Fibroblast of upper back skin (primary cell): ENCODE measurements around the gene SVEP1.
"Not testable (repeated sequence)": the region's sequence is repeated elsewhere in the genome, so short reads cannot be mapped to it uniquely, and the experiment has no call there.

Experiments
- DNase-seq: peaks from one replicate; pipeline ENCODE4 v3.0.0-alpha.2; 2013

SVEP1 gene

DNA sequence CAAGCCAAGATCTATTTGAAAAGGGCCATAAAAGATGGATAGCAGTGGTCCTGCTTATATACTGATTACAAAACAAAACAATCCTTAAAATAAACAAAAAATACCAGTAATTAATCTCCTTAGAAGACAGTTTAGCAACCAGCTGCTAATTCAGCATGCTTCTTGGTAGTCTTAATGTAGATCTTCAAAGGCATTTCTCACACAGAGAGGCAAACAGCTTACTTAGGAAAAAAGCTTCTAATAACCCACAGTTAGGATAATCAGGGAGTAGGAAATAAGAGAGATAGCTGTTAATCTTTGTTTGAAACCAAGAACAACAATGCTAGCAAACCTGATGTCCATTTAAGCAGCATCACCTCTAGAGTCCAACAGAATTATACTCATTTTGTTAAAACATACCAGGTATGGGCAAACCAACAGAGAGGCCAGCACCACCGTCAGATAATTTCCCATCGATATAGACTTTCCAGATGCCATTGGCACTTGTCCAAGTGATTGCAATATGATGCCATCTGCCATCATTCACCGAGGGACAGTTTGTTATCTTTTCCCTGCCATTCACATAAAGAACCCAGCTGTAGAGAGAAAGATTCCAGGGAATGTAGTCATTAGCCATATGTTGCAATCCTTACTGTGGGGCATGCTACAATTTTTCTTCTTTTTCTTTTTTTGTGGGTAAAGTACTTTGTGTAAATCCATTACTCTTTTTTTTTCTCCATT lies 136.2 kb downstream of the SVEP1 start:
- peak; percentile 82 for DNase-seq

GRCh38 chr9:110440796-110441195 lies 138.7 kb downstream of the SVEP1 start:
- peak; percentile 5 for DNase-seq

DNA sequence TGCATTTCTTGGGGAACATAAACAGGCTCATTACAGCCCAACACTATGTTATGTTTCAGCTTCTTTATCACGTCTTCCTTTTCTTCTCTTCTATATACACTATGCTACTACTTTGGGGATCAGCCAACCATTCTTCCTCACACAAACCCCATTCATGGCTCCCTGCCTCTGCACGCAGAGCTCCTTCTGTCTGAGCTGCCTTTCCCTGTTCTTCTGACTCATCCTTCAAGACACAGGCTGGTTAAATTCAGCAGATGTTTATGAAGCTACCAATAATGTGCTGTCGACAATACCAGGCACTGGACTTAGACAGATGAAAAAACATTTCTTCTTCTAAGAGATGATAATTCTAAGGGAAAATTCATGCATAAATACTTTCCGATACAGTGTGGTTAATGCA lies 139.4 kb downstream of the SVEP1 start:
- DNase-seq: peak; percentile 92

DNA sequence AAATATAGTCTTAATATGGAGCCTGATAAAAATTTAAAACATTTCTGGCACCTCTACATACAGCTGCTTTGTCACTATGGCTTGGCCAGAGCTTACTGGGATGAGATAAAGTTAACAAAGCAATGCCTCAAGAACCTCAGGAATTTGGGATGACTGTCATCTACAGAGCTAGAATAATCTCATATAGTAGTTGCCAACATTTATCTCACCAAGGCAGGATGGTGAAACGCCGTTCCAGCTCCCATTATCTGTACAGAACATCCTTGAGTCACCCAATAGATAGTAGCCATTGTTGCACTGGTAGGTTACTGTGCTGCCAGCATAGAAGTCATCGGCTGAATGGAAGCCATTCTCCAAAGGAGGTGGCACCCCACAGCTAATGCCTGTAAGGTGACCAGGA lies 147.3 kb downstream of the SVEP1 start:
- DNase-seq: peak; percentile 59

- peak; percentile 18 for DNase-seq
Observed at GRCh38 chr9:110429453-110429852, 150.1 kb downstream of the SVEP1 start.

- DNase-seq: peak; percentile 49
Observed at GRCh38 chr9:110427497-110428104, 151.9 kb downstream of the SVEP1 start.

DNA sequence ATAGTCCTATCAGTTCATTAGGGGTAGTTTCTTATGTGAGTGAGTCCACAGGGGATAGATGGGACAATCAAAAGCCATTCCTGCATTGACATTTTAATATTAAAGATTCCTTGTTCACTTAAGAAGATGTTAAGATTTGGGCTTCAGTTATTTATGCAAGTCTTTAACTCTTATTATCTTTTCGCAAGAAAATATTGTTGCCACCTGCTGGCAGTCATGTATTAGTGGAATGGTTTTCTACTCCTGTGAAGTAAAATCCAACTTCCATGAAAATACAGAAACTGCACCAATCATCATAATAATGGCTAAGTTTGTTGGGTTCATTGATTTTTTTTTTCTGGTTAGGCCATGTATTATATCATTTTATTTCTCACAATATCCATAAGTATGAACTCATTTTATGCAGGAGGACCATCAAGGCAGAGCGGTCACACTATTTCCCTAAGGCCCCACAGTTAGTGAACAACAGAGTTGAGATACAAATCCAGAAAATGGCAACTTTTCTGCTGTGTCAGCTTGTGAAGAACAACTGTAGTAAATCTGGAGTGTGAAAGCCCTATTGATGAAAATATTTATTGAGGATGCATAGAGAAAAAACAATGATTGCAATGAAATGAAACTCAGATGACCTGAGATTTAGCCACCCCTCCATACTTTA lies 153.4 kb downstream of the SVEP1 start:
- peak; percentile 28 for DNase-seq

DNA sequence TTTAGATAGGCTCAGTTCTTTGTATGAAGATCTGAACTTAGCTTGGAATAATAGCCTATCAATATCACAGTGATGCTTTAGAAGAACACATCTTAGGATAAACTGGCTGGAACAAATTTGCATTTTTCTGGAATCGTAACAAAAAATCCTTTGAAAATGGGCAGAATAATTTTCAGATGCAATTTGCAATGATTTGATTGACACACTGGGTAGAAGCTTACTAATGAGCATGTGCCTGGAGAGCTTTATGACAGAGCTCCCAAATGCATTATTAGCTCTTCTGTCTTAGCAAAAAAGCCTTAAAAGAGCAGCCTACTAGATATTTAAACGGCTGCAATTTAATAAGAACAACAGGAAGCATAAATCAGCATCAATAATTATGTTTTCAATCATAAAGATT lies 165.1 kb downstream of the SVEP1 start:
- no peak for DNase-seq

- no peak for DNase-seq
Observed at GRCh38 chr9:110410961-110411360, 168.6 kb downstream of the SVEP1 start.

- DNase-seq: no peak
Observed at GRCh38 chr9:110408598-110408997, 170.9 kb downstream of the SVEP1 start.

GRCh38 chr9:110405858-110406443 lies 173.6 kb downstream of the SVEP1 start:
- no peak for DNase-seq

GRCh38 chr9:110404473-110404872 lies 175.1 kb downstream of the SVEP1 start:
- no peak for DNase-seq

GRCh38 chr9:110399983-110400382 lies 179.6 kb downstream of the SVEP1 start:
- no peak for DNase-seq

DNA sequence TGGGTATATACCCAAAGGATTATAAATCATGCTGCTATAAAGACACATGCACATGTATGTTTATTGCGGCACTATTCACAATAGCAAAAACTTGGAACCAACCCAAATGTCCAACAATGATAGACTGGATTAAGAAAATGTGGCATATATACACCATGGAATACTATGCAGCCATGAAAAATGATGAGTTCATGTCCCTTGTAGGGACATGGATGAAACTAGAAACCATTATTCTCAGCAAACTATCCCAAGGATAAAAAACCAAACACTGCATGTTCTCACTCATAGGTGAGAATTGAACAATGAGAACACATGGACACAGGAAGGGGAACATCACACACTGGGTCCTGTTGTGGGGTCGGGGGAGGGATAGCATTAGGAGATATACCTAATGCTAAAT lies 180.5 kb downstream of the SVEP1 start:
- not testable (repeated sequence) for DNase-seq

DNA sequence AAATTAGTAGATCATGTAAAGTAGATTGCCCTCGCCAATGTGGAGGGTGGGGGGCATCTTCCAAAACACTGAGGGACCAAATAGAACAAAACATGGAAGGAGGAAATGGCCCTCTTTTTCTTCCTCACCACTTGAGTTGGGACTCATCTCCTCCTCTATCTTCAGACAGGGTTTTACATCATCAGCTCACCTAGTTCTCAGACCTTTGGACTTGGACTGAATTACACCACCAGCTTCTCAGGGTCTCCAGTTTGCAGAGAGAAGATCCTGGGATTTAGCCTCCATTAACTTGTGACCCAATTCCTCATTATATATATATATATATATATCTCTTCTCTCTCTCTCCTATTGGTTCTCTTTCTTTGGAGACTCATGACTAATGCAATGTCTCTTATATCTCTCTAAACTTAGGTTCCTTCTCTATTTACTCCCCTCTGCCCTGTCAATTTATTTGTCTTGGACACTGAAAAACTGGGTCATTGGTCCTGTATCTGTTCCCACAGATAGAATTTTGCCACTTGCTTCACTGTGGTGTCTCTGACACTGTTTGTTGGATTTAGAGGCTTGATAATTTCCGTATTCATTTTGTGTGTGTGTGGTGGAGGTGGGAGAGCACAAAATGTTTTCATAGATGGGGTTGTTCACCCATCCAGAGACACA lies 187.6 kb downstream of the SVEP1 start:
- no peak for DNase-seq

GRCh38 chr9:110389148-110389750 lies 190.3 kb downstream of the SVEP1 start:
- DNase-seq: no peak

DNA sequence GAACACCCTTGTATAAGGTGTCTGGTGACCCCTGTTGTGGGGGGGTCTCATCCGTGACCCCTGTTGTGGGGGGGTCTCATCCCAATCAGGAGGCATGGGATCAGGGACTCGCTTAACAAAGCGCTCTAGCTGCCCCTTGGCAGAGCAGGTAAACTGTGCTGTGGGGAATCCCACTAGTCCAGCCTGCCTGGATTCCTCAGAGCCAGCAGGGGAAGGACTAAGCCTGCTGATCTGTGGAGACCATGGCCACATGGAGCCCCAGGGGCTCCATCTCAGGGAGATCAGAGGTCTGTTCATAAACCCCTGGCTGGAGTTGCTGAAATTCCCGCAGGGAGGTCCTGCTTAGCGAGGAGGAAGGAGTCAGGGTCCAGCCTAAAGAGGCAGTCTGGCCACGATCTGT lies 196.1 kb downstream of the SVEP1 start:
- DNase-seq: no peak

DNA sequence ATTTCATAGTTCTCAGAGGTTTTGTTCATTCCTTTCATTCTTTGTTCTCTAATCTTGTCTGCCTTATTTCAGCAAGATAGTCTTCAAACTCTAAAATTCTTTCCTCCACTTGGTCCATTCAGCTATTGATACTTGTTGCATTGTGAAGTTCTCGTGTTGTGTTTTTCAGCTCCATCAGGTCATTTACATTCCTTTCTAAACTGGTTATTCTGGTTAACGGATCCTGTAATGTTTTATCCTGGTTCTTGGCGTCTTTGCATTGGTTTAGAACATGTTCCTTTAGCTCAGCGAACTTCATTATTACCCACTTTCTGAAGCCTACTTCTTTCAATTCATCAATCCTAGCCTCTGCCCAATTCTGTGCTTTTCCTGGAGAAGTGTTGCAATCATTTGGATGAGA lies 196.8 kb downstream of the SVEP1 start:
- DNase-seq: no peak

GRCh38 chr9:110371411-110372007 lies 208.0 kb downstream of the SVEP1 start:
- no peak for DNase-seq

GRCh38 chr9:110370315-110370714 lies 209.2 kb downstream of the SVEP1 start:
- DNase-seq: peak; percentile 68

GRCh38 chr9:110364451-110364850 lies 215.1 kb downstream of the SVEP1 start:
- DNase-seq: no peak

GRCh38 chr9:110358992-110359391 lies 220.5 kb downstream of the SVEP1 start:
- DNase-seq: not testable (repeated sequence)
